Naive thymus-derived CD4-positive, alpha-beta T cell (primary cell): Measurements from ENCODE around the gene ATP6V0C. TPM values are rescaled to one million over a fixed set of nuclear protein-coding genes. Genes with fewer than 3 reads are reported as not detected.

ENCODE experiments used
- ATAC-seq: fragments of 150-1000 bp; cut with Tn5 transposase; 2 replicates; pipeline ENCODE4 v1.10.0; 2021; ENCODE audit warnings: mild to moderate bottlenecking, moderate library complexity
- CTCF ChIA-PET: fragments of 350-600 bp; sonication (Branson Sonifier 250); formaldehyde crosslinking; loops from one replicate; lab custom pipeline; 2021; ENCODE audit warnings: antibody characterized with exemption; lab: Charles Lee
- POLR2A ChIA-PET: fragments of 350-600 bp; sonication (Branson Sonifier 250); formaldehyde crosslinking; loops from one replicate; lab custom pipeline; 2021; ENCODE audit warnings: antibody characterized with exemption, inconsistent platforms; lab: Charles Lee
- DNase-seq, 9 donors: peaks; one replicate each; pipeline versions ENCODE4 v3.0.0 to v3.0.0-alpha.2; 2020 to 2022; ENCODE audit warnings: mixed read lengths in 1 of 9
- H3K27ac ChIP-seq: one replicate; pipeline ENCODE4 v1.7.0; 2013; ENCODE audit warnings: mild to moderate bottlenecking, low read depth, low read length, moderate library complexity
- H3K27me3 ChIP-seq, 2 donors: one replicate each; pipeline ENCODE4 v1.7.0; 2013; ENCODE audit warnings: low read length in 2 of 2, mild to moderate bottlenecking in 2 of 2, moderate library complexity in 2 of 2; ENCODE audit not compliant: control insufficient read depth in 2 of 2, insufficient read depth in 2 of 2
- H3K36me3 ChIP-seq, 3 experiments: 1 replicate in 2 of 3; 2 replicates in 1 of 3; pipeline ENCODE4 v1.7.0; 2013; ENCODE audit warnings: low read length in 3 of 3, mild to moderate bottlenecking in 3 of 3, moderate library complexity in 1 of 3; ENCODE audit not compliant: insufficient read depth in 3 of 3, control insufficient read depth in 2 of 3
- H3K4me1 ChIP-seq, 2 donors: one replicate each; pipeline ENCODE4 v1.7.0; 2013; ENCODE audit warnings: low read length in 2 of 2, mild to moderate bottlenecking in 2 of 2, moderate library complexity in 1 of 2; ENCODE audit not compliant: control insufficient read depth in 2 of 2, insufficient read depth in 2 of 2
- H3K4me3 ChIP-seq: 2 replicates; pipeline ENCODE4 v1.7.0; 2013; ENCODE audit warnings: mild to moderate bottlenecking, low read length
- H3K9me3 ChIP-seq, 3 experiments: 1 replicate in 2 of 3; 2 replicates in 1 of 3; pipeline ENCODE4 v1.7.0; 2013; ENCODE audit warnings: low read length in 3 of 3; ENCODE audit not compliant: control insufficient read depth in 2 of 3
- H3K27ac Mint-ChIP-seq, 9 donors: one replicate each; pipeline ENCODE4 v1.8.0; 2020 to 2022; ENCODE audit warnings: mixed read lengths in 9 of 9, mild to moderate bottlenecking in 8 of 9, moderate library complexity in 5 of 9, inconsistent platforms in 2 of 9
- H3K27me3 Mint-ChIP-seq, 5 donors: one replicate each; pipeline ENCODE4 v1.8.0; 2021 to 2022; ENCODE audit warnings: mixed read lengths in 5 of 5, mild to moderate bottlenecking in 1 of 5
- H3K36me3 Mint-ChIP-seq, 5 donors: one replicate each; pipeline ENCODE4 v1.8.0; 2020 to 2022; ENCODE audit warnings: mixed read lengths in 5 of 5, mild to moderate bottlenecking in 3 of 5, inconsistent platforms in 1 of 5
- H3K4me1 Mint-ChIP-seq, 7 donors: one replicate each; pipeline ENCODE4 v1.8.0; 2020 to 2022; ENCODE audit warnings: mixed read lengths in 7 of 7, mild to moderate bottlenecking in 3 of 7, inconsistent platforms in 1 of 7
- H3K4me3 Mint-ChIP-seq, 10 donors: one replicate each; pipeline ENCODE4 v1.8.0; 2020 to 2022; ENCODE audit warnings: mild to moderate bottlenecking in 10 of 10, mixed read lengths in 10 of 10, moderate library complexity in 6 of 10, inconsistent platforms in 2 of 10
- H3K9me3 Mint-ChIP-seq, 11 donors: one replicate each; pipeline ENCODE4 v1.8.0; 2020 to 2022; ENCODE audit warnings: mixed read lengths in 11 of 11, mild to moderate bottlenecking in 4 of 11, inconsistent platforms in 1 of 11, moderate library complexity in 1 of 11
- intact Hi-C, 2 donors: fragments of 100-400 bp; cut with micrococcal nuclease; formaldehyde crosslinking; loops; one replicate each; pipeline ENCODE4 v1.15.1; 2023
- polyA plus RNA-seq, 2 donors: library from polyadenylated mRNA; unstranded; fragments of 300-500 nt; fragmentation: Illumina TruSeq; gene quantifications; one replicate each; pipeline ENCODE4 v1.2.3, GENCODE V29; 2021
- total RNA-seq, 6 experiments: library from RNA in 5 of 6; stranded (reverse) in 5 of 6; gene quantifications; 1 replicate in 5 of 6; 2 replicates in 1 of 6; pipeline ENCODE4 v1.2.3 and lab custom pipeline; 2021 to 2026

Gene ATP6V0C
- total and polyA plus RNA-seq, 7 experiments from 2014 or later, result 76.5 to 303 (median 108) TPM

- Mint-ChIP-seq H3K27me3 (no peaks in the 10 kb centered on the region), H3K27ac (peak overlapping the region; percentile 25 to 94 (median 75)), H3K9me3 (no peaks in the 10 kb centered on the region), H3K4me3 (peak overlapping the region; percentile 39 to 76 (median 56)), H3K36me3 (no peaks in the 10 kb centered on the region), H3K4me1 (peaks cover 11 to 20% (median 13%) of the 10 kb centered on the region in 7 donors)
- ATAC-seq, result no peak
- Histone ChIP-seq H3K4me1 (peaks cover 10 to 15% of the 10 kb centered on the region in 2 donors), H3K4me3 (no peak overlapping the region), H3K27me3 (no peaks in the 10 kb centered on the region), H3K27ac (peak overlapping the region; percentile 24), H3K9me3 (no peaks in the 10 kb centered on the region), H3K36me3 (no peaks in the 10 kb centered on the region)
- DNase-seq, result no peak
- CTCF ChIA-PET, result interaction anchor here (1.4 to 1.5 kb wide), 2 partner anchors 58 to 293 kb away, joined by 4 to 6 read pairs; partner anchors contain the start of gene CCNF
- POLR2A ChIA-PET, result interaction anchor here (1.3 to 1.6 kb wide), 3 partner anchors 27 to 92 kb away, joined by 3 read pairs; partner anchors contain the start of genes ATP6V0C and CCNF
- intact Hi-C loops, result loop anchor here (1.0 kb wide), 7 partner anchors 13 to 292 kb away; partner anchors contain the start of genes ABCA3 (in 2 of the 2), CCNF (in 1 of the 2), ECI1 (in 1 of the 2) and RNPS1 (in 1 of the 2)
Measured at GRCh38 chr16:2487517-2487842, 26.3 kb upstream of the ATP6V0C start.

GRCh38 chr16:2487903-2488531, 25.7 kb upstream of the ATP6V0C start:
- H3K9me3 Mint-ChIP-seq, result no peaks in the 10 kb centered on the region
- H3K27me3 ChIP-seq, result no peaks in the 10 kb centered on the region
- H3K36me3 ChIP-seq, result no peaks in the 10 kb centered on the region
- peak overlapping the region in 1 of 10 donors; percentile 68 for H3K4me3 Mint-ChIP-seq
- peaks cover 10 to 15% of the 10 kb centered on the region in 2 donors for H3K4me1 ChIP-seq
- intact Hi-C loops, result loop anchor here (1.0 kb wide), 7 partner anchors 14 to 293 kb away; partner anchors contain the start of genes ABCA3 (in 2 of the 2), CCNF (in 1 of the 2), ECI1 (in 1 of the 2) and RNPS1 (in 1 of the 2)
- no peaks in the 10 kb centered on the region for H3K9me3 ChIP-seq
- ChIA-PET POLR2A (interaction anchor here (0.6 to 0.8 kb wide), 3 partner anchors 149 to 479 kb away, joined by 3 read pairs; no protein-coding TSS in a partner anchor), CTCF (interaction anchor here (1.1 to 1.4 kb wide), 2 partner anchors 148 to 293 kb away, joined by 4 read pairs; partner anchors contain the start of gene ABCA3)
- no peak overlapping the region for H3K4me3 ChIP-seq
- no peak overlapping the region for H3K27ac Mint-ChIP-seq
- H3K27me3 Mint-ChIP-seq, result no peaks in the 10 kb centered on the region
- ATAC-seq, result peak; percentile 45
- H3K4me1 Mint-ChIP-seq, result peaks cover 11 to 16% (median 13%) of the 10 kb centered on the region in 7 donors
- H3K27ac ChIP-seq, result no peak overlapping the region
- no peaks in the 10 kb centered on the region for H3K36me3 Mint-ChIP-seq
- no peak for DNase-seq

GRCh38 chr16:2489581-2489980, 24.2 kb upstream of the ATP6V0C start:
- Histone ChIP-seq H3K27me3 (no peaks in the 10 kb centered on the region), H3K27ac (no peak overlapping the region), H3K36me3 (no peaks in the 10 kb centered on the region), H3K4me3 (no peak overlapping the region), H3K9me3 (no peaks in the 10 kb centered on the region), H3K4me1 (peaks cover 10 to 15% of the 10 kb centered on the region in 2 donors)
- DNase-seq, result no peak
- ChIA-PET POLR2A (no interaction called here), CTCF (interaction anchor here (0.6 kb wide), 1 partner anchor 228 kb away, joined by 3 read pairs; no protein-coding TSS in a partner anchor)
- ATAC-seq, result no peak
- intact Hi-C loops, result no loop called here
- Mint-ChIP-seq H3K4me1 (peaks cover 11 to 14% (median 12%) of the 10 kb centered on the region in 7 donors), H3K36me3 (no peaks in the 10 kb centered on the region), H3K27me3 (no peaks in the 10 kb centered on the region), H3K27ac (no peak overlapping the region), H3K4me3 (no peak overlapping the region), H3K9me3 (no peaks in the 10 kb centered on the region)

- Mint-ChIP-seq H3K4me3 (no peak overlapping the region), H3K27ac (no peak overlapping the region), H3K27me3 (no peaks in the 10 kb centered on the region), H3K36me3 (no peaks in the 10 kb centered on the region), H3K9me3 (no peaks in the 10 kb centered on the region), H3K4me1 (peaks cover 10 to 13% (median 11%) of the 10 kb centered on the region in 7 donors)
- intact Hi-C loops, result no loop called here
- ChIA-PET CTCF (no interaction called here), POLR2A (no interaction called here)
- H3K27me3 ChIP-seq, result no peaks in the 10 kb centered on the region
- H3K27ac ChIP-seq, result no peak overlapping the region
- no peaks in the 10 kb centered on the region for H3K36me3 ChIP-seq
- H3K9me3 ChIP-seq, result no peaks in the 10 kb centered on the region
- peaks cover 10 to 15% of the 10 kb centered on the region in 2 donors for H3K4me1 ChIP-seq
- DNase-seq, result no peak
- no peak for ATAC-seq
- no peak overlapping the region for H3K4me3 ChIP-seq
Measured at GRCh38 chr16:2490190-2491105, 23.3 kb upstream of the ATP6V0C start.

GRCh38 chr16:2492292-2492691, 21.5 kb upstream of the ATP6V0C start:
- no peak overlapping the region for H3K4me3 ChIP-seq
- Mint-ChIP-seq H3K27me3 (no peaks in the 10 kb centered on the region), H3K27ac (peak overlapping the region in 1 of 9 donors; percentile 36), H3K9me3 (no peaks in the 10 kb centered on the region), H3K36me3 (peaks cover 0 to 3% (median 0%) of the 10 kb centered on the region in 5 donors), H3K4me3 (no peak overlapping the region), H3K4me1 (peaks cover 3 to 5% (median 4%) of the 10 kb centered on the region in 7 donors)
- intact Hi-C loops, result no loop called here
- no peak for DNase-seq
- no peak overlapping the region for H3K27ac ChIP-seq
- H3K9me3 ChIP-seq, result no peaks in the 10 kb centered on the region
- peaks cover 0 to 15% (median 0%) of the 10 kb centered on the region in 3 experiments for H3K36me3 ChIP-seq
- ATAC-seq, result no peak
- CTCF ChIA-PET, result interaction anchor here (0.9 kb wide), 1 partner anchor 9 kb away, joined by 3 read pairs; no protein-coding TSS in a partner anchor
- peaks cover 2 to 4% of the 10 kb centered on the region in 2 donors for H3K4me1 ChIP-seq
- H3K27me3 ChIP-seq, result no peaks in the 10 kb centered on the region
- POLR2A ChIA-PET, result no interaction called here

- DNase-seq (no peak), ATAC-seq (no peak)
- H3K27me3 Mint-ChIP-seq, result no peaks in the 10 kb centered on the region
- POLR2A ChIA-PET, result no interaction called here
- Histone ChIP-seq H3K27me3 (no peaks in the 10 kb centered on the region), H3K36me3 (peaks cover 0 to 19% (median 0%) of the 10 kb centered on the region in 3 experiments), H3K9me3 (no peaks in the 10 kb centered on the region), H3K4me1 (no peaks in the 10 kb centered on the region), H3K27ac (no peak overlapping the region), H3K4me3 (no peak overlapping the region)
- intact Hi-C loops, result no loop called here
- CTCF ChIA-PET, result no interaction called here
- H3K4me3 Mint-ChIP-seq, result no peak overlapping the region
- H3K9me3 Mint-ChIP-seq, result no peaks in the 10 kb centered on the region
- peaks cover 0 to 8% (median 0%) of the 10 kb centered on the region in 5 donors for H3K36me3 Mint-ChIP-seq
- H3K27ac Mint-ChIP-seq, result no peak overlapping the region
- H3K4me1 Mint-ChIP-seq, result no peaks in the 10 kb centered on the region
Measured at GRCh38 chr16:2493605-2494004, 20.1 kb upstream of the ATP6V0C start.
